ENCODE measurements around the gene NAA38.

GRCh38 chr17:7822126-7822525 lies 35.2 kb downstream of the NAA38 start:
- TF ChIP-seq CTCF (IDR thresholded peaks at IDR 0.05; ENCODE audit: low read depth, low read length) (no peak), EZH2phosphoT487 (IDR thresholded peaks at IDR 0.05; ENCODE audit: low read depth) (no peak)
